Immature natural killer cell (primary cell): Measurements from ENCODE around the gene SP8. TPM values are rescaled to one million over a fixed set of nuclear protein-coding genes. Genes with fewer than 3 reads are reported as not detected.

Experiments used
- DNase-seq, 3 donors: peaks; one replicate each; pipeline ENCODE4 v3.0.0; 2022; ENCODE audit warnings: mixed read lengths in 1 of 3
- H3K27ac Mint-ChIP-seq, 6 donors: one replicate each; pipeline ENCODE4 v1.8.0; 2020; ENCODE audit warnings: mixed read lengths in 6 of 6, mild to moderate bottlenecking in 5 of 6, inconsistent platforms in 4 of 6, moderate library complexity in 3 of 6
- H3K27me3 Mint-ChIP-seq, 3 donors: one replicate each; pipeline ENCODE4 v1.8.0; 2020 to 2021; ENCODE audit warnings: low read depth in 3 of 3, mild to moderate bottlenecking in 3 of 3, mixed read lengths in 3 of 3, moderate library complexity in 3 of 3, inconsistent platforms in 1 of 3
- H3K36me3 Mint-ChIP-seq, 3 donors: one replicate each; pipeline ENCODE4 v1.8.0; 2020; ENCODE audit warnings: mixed read lengths in 3 of 3, inconsistent platforms in 2 of 3, mild to moderate bottlenecking in 2 of 3
- H3K4me1 Mint-ChIP-seq, 2 donors: one replicate each; pipeline ENCODE4 v1.8.0; 2020; ENCODE audit warnings: inconsistent platforms in 2 of 2, mild to moderate bottlenecking in 2 of 2, mixed read lengths in 2 of 2, moderate library complexity in 1 of 2
- H3K4me3 Mint-ChIP-seq, 5 donors: one replicate each; pipeline ENCODE4 v1.8.0; 2020; ENCODE audit warnings: mild to moderate bottlenecking in 5 of 5, mixed read lengths in 5 of 5, inconsistent platforms in 3 of 5, moderate library complexity in 3 of 5
- H3K9me3 Mint-ChIP-seq, 6 donors: one replicate each; pipeline ENCODE4 v1.8.0; 2020; ENCODE audit warnings: mild to moderate bottlenecking in 6 of 6, mixed read lengths in 6 of 6, inconsistent platforms in 4 of 6, moderate library complexity in 3 of 6
- polyA plus RNA-seq, 3 donors: library from polyadenylated mRNA; unstranded; fragments of 300-500 nt; fragmentation: Illumina TruSeq; gene quantifications; one replicate each; pipeline ENCODE4 v1.2.3, GENCODE V29; 2021

SP8 gene
- polyA plus RNA-seq, 3 donors from 2014 or later, result not detected

GRCh38 chr7:20799566-20800366, 13.1 kb upstream of the SP8 start:
- Mint-ChIP-seq H3K27me3 (peaks cover 29 to 36% (median 29%) of the 10 kb centered on the region in 3 donors), H3K36me3 (peaks cover 0 to 4% (median 0%) of the 10 kb centered on the region in 3 donors), H3K27ac (no peak overlapping the region), H3K9me3 (peaks cover 0 to 19% (median 5%) of the 10 kb centered on the region in 6 donors), H3K4me1 (peaks cover 20 to 34% of the 10 kb centered on the region in 2 donors), H3K4me3 (peak overlapping the region in 1 of 5 donors; percentile 32)
- DNase-seq, result no peak

GRCh38 chr7:20798694-20799121, 12.0 kb upstream of the SP8 start:
- Mint-ChIP-seq H3K9me3 (peaks cover 0 to 24% (median 6%) of the 10 kb centered on the region in 6 donors), H3K4me1 (peaks cover 20 to 34% of the 10 kb centered on the region in 2 donors), H3K27ac (no peak overlapping the region), H3K4me3 (peak overlapping the region; percentile 72 to 83 (median 77)), H3K27me3 (peaks cover 33 to 42% (median 38%) of the 10 kb centered on the region in 3 donors), H3K36me3 (peaks cover 0 to 4% (median 0%) of the 10 kb centered on the region in 3 donors)
- no peak for DNase-seq

- H3K36me3 Mint-ChIP-seq, result peaks cover 0 to 4% (median 0%) of the 10 kb centered on the region in 3 donors
These were observed 11.5 kb upstream of the SP8 start for GRCh38 chr7:20798081-20798693.

DNA sequence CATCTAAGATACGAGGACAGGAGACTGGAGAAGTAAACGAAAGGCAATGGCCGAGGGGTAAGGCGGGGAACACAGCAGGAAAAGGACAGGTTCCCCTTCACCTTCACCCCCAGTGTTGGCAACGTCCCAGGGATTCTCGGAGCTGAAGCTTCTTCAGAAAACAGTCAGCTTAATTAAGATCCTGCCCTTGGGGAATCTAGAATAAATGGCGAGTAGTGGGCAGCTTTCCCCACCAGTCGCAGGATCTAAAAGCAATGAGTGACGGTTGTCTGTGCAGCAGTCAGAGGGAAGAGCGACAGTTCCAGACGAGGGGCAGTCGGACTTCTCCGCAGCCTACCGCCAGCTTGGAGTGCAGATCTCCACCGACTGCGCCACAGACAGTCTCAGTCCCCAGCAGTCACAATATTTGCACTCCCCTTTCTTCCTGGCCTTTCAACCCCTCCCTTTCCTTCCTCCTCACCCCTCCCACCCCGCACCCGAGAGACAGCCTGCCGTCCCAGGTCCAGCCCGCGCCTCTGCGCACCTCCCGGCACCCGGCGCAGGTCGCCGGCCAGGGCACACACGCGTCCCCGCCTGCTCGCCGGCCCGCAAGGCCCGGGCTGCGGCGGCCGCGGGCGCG, 10.9 kb upstream of the SP8 start:
- Mint-ChIP-seq H3K4me1 (peaks cover 20 to 34% of the 10 kb centered on the region in 2 donors), H3K4me3 (peak overlapping the region; percentile 88 to 91 (median 90)), H3K9me3 (peaks cover 0 to 31% (median 6%) of the 10 kb centered on the region in 6 donors), H3K36me3 (peaks cover 0 to 4% (median 0%) of the 10 kb centered on the region in 3 donors), H3K27me3 (peaks cover 35 to 50% (median 44%) of the 10 kb centered on the region in 3 donors), H3K27ac (peak overlapping the region in 1 of 6 donors; percentile 28)
- peak in 1 of 3 donors; percentile 17 for DNase-seq

More at GRCh38 chr7:20798081-20798693, 11.5 kb upstream of the SP8 start:
- no peak overlapping the region for H3K27ac Mint-ChIP-seq
- H3K4me1 Mint-ChIP-seq, result peaks cover 20 to 34% of the 10 kb centered on the region in 2 donors
- peaks cover 0 to 28% (median 6%) of the 10 kb centered on the region in 6 donors for H3K9me3 Mint-ChIP-seq
- peak overlapping the region in 1 of 5 donors; percentile 72 for H3K4me3 Mint-ChIP-seq
- DNase-seq, result peak in 2 of 3 donors; percentile 18
- peaks cover 35 to 47% (median 41%) of the 10 kb centered on the region in 3 donors for H3K27me3 Mint-ChIP-seq

DNA sequence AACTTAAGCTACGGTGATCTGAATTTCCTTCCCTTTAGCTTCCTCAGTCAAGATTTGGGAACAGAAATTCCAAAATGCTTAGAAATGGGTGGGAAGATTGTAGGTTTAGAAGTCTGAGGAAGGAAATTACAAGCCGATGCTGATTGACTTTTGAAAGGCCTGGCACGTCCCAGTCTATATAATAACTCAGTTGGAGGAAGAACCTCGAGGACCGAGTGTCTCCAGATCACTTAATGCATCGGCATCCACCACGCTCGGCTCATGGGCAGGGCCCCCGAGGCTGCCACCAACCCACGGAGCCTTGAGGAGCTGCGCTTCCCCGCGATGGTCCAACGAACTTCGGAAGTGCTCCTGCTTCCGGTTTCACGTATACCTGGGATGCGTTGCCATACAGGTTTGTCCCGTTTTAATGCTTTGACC, 10.4 kb upstream of the SP8 start:
- peak overlapping the region; percentile 88 to 91 (median 90) for H3K4me3 Mint-ChIP-seq
- peaks cover 40 to 54% (median 47%) of the 10 kb centered on the region in 3 donors for H3K27me3 Mint-ChIP-seq
- DNase-seq, result no peak
- H3K27ac Mint-ChIP-seq, result no peak overlapping the region
- H3K9me3 Mint-ChIP-seq, result peaks cover 0 to 34% (median 6%) of the 10 kb centered on the region in 6 donors
- H3K4me1 Mint-ChIP-seq, result peaks cover 20 to 34% of the 10 kb centered on the region in 2 donors
- H3K36me3 Mint-ChIP-seq, result peaks cover 0 to 4% (median 0%) of the 10 kb centered on the region in 3 donors

DNA sequence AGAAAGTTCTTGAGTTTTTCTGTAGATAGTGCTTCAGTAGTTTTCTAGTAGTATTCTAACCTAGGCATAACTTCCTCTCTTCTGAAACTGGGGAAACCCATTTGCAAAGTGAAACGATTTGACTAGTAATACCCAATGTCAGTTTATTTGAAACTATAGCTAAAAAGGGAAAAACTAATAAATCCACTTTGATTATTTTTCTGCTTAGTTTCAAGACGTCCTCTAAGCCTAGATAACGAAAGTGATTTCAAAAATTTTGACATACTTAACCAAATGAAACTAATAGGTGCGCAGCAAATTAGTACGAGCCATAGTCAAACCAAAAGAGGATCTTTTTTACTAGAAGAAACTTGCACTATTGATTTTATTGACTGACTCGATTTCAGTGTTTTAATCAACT, 9.8 kb upstream of the SP8 start:
- peaks cover 20 to 34% of the 10 kb centered on the region in 2 donors for H3K4me1 Mint-ChIP-seq
- peaks cover 45 to 59% (median 51%) of the 10 kb centered on the region in 3 donors for H3K27me3 Mint-ChIP-seq
- H3K4me3 Mint-ChIP-seq, result peak overlapping the region; percentile 88 to 91 (median 90)
- H3K9me3 Mint-ChIP-seq, result peaks cover 4 to 40% (median 8%) of the 10 kb centered on the region in 6 donors
- no peak for DNase-seq
- peaks cover 0 to 7% (median 3%) of the 10 kb centered on the region in 3 donors for H3K36me3 Mint-ChIP-seq
- H3K27ac Mint-ChIP-seq, result no peak overlapping the region

GRCh38 chr7:20795881-20796280, 9.2 kb upstream of the SP8 start:
- Mint-ChIP-seq H3K27ac (no peak overlapping the region), H3K36me3 (peaks cover 0 to 7% (median 3%) of the 10 kb centered on the region in 3 donors), H3K9me3 (peaks cover 8 to 45% (median 9%) of the 10 kb centered on the region in 6 donors), H3K27me3 (peaks cover 50 to 63% (median 52%) of the 10 kb centered on the region in 3 donors), H3K4me3 (no peak overlapping the region), H3K4me1 (peaks cover 20 to 34% of the 10 kb centered on the region in 2 donors)
- no peak for DNase-seq

DNA sequence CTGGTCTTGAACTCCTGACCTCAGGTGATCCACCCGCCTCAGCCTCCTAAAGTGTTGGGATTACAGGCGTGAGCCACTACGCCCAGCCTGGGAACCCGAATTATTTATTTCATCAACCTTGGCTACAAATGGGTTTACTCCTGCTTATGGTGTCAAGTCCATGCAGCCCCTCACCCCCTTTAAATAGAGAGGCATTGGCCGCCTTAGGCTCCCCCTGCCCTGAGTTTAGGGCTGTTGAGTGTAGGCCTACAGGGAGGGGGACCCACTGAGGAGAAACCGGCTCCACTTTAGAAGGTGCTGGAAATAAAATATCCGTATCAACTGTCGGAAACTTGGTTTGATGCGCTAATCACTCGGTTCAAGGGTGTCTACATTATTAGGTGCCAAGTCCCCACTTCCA, 8.7 kb upstream of the SP8 start:
- Mint-ChIP-seq H3K4me3 (no peak overlapping the region), H3K9me3 (peaks cover 8 to 48% (median 9%) of the 10 kb centered on the region in 6 donors)

DNA sequence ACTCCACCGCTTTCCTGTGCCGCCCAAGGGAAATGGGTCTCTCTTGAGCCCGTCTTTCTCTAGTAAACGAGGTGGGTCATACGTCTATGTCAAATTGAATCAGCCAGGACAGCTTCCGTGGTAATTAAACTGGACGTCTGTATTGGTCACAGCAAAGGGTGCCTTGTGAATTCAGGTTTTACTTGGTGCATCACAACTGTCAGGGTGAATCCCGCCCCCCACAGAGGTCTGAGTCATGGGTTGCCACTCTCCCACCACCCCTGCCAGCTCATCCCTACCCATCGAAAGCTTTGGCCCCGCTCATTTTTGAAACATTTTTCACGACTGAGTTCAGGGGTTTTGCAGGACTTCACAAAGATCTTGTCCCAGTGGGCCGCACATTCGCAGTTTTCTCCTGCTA, 8.0 kb upstream of the SP8 start:
- no peak overlapping the region for H3K27ac Mint-ChIP-seq
- peaks cover 20 to 33% of the 10 kb centered on the region in 2 donors for H3K4me1 Mint-ChIP-seq
- no peak overlapping the region for H3K4me3 Mint-ChIP-seq
- H3K27me3 Mint-ChIP-seq, result peaks cover 50 to 68% (median 59%) of the 10 kb centered on the region in 3 donors
- H3K36me3 Mint-ChIP-seq, result peaks cover 0 to 7% (median 3%) of the 10 kb centered on the region in 3 donors
- DNase-seq, result no peak
- H3K9me3 Mint-ChIP-seq, result peaks cover 8 to 54% (median 12%) of the 10 kb centered on the region in 6 donors

More for the DNA sequence above, 8.7 kb upstream of the SP8 start:
- no peak for DNase-seq
- H3K27me3 Mint-ChIP-seq, result peaks cover 53 to 68% (median 53%) of the 10 kb centered on the region in 3 donors
- H3K4me1 Mint-ChIP-seq, result peaks cover 20 to 34% of the 10 kb centered on the region in 2 donors
- no peak overlapping the region for H3K27ac Mint-ChIP-seq
- H3K36me3 Mint-ChIP-seq, result peaks cover 0 to 7% (median 3%) of the 10 kb centered on the region in 3 donors

GRCh38 chr7:20793694-20794394, 7.2 kb upstream of the SP8 start:
- no peak for DNase-seq
- no peak overlapping the region for H3K27ac Mint-ChIP-seq
- peaks cover 0 to 4% (median 3%) of the 10 kb centered on the region in 3 donors for H3K36me3 Mint-ChIP-seq
- peaks cover 16 to 24% of the 10 kb centered on the region in 2 donors for H3K4me1 Mint-ChIP-seq
- H3K9me3 Mint-ChIP-seq, result peaks cover 8 to 54% (median 11%) of the 10 kb centered on the region in 6 donors
- no peak overlapping the region for H3K4me3 Mint-ChIP-seq
- peaks cover 46 to 68% (median 56%) of the 10 kb centered on the region in 3 donors for H3K27me3 Mint-ChIP-seq

DNA sequence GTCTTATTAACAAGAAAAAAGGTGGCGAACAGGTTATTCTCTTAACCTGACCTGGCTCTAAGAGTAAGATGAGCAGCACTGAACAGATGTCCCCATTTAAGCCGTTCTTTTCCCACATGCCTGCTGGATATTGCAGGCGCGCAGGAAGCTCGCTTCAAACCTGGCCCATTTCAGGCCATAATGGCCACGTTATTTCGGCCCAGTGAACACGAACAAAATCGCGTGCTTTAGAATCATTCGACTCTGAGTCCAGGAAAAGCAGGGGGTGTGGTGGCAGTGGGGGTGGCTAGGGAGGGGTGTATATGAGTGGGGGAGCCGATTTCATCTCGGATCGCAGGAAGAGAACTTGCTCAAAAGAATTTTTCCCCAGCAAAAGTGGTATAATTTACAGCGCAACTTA, 6.6 kb upstream of the SP8 start:
- peaks cover 14 to 21% of the 10 kb centered on the region in 2 donors for H3K4me1 Mint-ChIP-seq
- H3K27me3 Mint-ChIP-seq, result peaks cover 50 to 72% (median 60%) of the 10 kb centered on the region in 3 donors
- no peak for DNase-seq
- H3K36me3 Mint-ChIP-seq, result peaks cover 0 to 3% (median 3%) of the 10 kb centered on the region in 3 donors
- H3K27ac Mint-ChIP-seq, result no peak overlapping the region
- peaks cover 8 to 52% (median 12%) of the 10 kb centered on the region in 6 donors for H3K9me3 Mint-ChIP-seq
- H3K4me3 Mint-ChIP-seq, result no peak overlapping the region

GRCh38 chr7:20791538-20792434, 5.1 kb upstream of the SP8 start:
- peaks cover 6 to 61% (median 19%) of the 10 kb centered on the region in 6 donors for H3K9me3 Mint-ChIP-seq
- H3K27me3 Mint-ChIP-seq, result peaks cover 56 to 81% (median 66%) of the 10 kb centered on the region in 3 donors
- no peak overlapping the region for H3K4me3 Mint-ChIP-seq
- peaks cover 9 to 17% of the 10 kb centered on the region in 2 donors for H3K4me1 Mint-ChIP-seq
- no peak overlapping the region for H3K27ac Mint-ChIP-seq
- DNase-seq, result no peak
- peaks cover 3 to 6% (median 5%) of the 10 kb centered on the region in 3 donors for H3K36me3 Mint-ChIP-seq
